ENCODE data around the gene COL1A2. TPM values are rescaled to one million over a fixed set of nuclear protein-coding genes. Genes with fewer than 3 reads are reported as not detected.

The COL1A2 gene
- total RNA-seq, 1 donor from 2014 or later, result 443 TPM

- DNase-seq (ENCODE audit: low spot score), result no peak
- intact Hi-C loops (cut with DNase I), result no loop called here
- ATAC-seq, result peak; percentile 27
Measured at GRCh38 chr7:94426980-94427875, 32.5 kb downstream of the COL1A2 start.

- DNase-seq (ENCODE audit: low spot score) (no peak), ATAC-seq (no peak)
- intact Hi-C loops (cut with DNase I), result no loop called here
Measured at GRCh38 chr7:94429153-94429552, 34.5 kb downstream of the COL1A2 start.

GRCh38 chr7:94431176-94431575, 36.5 kb downstream of the COL1A2 start:
- DNase-seq (ENCODE audit: low spot score) (no peak), ATAC-seq (no peak)
- intact Hi-C loops (cut with DNase I), result no loop called here

GRCh38 chr7:94431619-94432280, 37.1 kb downstream of the COL1A2 start:
- intact Hi-C loops (cut with DNase I), result no loop called here
- ATAC-seq (no peak), DNase-seq (ENCODE audit: low spot score) (no peak)

- no peak for DNase-seq (ENCODE audit: low spot score)
- ATAC-seq, result no peak
- intact Hi-C loops (cut with DNase I), result no loop called here
Measured at GRCh38 chr7:94432281-94432670, 37.6 kb downstream of the COL1A2 start.

DNA sequence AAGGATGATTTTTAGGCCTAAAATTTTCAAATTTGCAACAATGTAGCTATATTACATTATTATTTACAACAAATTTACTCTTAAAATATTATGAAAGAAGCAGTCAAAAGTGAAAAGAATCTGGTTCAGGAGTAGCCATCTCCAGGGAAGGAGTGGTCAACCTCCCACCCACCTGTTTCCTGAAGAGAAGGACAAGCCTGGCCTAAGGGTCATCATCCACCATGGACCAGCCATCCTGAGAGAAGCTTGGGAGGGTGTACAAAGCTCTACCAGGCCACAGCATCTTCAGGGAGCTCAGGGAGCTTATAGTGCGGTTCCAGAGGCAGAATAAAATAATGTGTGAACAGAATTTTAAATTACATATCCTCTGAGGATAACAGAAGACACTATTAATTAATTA, 38.1 kb downstream of the COL1A2 start:
- intact Hi-C loops (cut with DNase I), result no loop called here
- ATAC-seq (no peak), DNase-seq (ENCODE audit: low spot score) (no peak)

DNA sequence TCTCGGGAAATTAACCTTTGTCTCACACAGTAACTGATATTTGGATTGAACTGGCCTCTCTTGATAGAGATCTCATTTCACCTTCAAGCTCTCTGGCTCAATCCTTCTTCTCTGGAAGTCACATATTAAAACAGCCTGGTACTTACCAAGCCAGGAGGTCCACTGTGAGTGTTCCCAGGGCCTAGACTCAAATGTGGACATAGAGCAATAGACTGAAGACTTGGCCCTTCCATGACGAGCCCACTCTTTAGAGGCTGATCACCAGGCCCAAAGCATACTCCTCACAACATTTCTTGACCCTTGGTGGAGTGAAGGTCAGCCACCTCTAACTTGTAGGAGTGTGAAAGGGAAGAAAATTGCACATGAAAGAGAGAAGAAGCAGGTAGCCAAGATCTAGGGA, 38.5 kb downstream of the COL1A2 start:
- ATAC-seq (no peak), DNase-seq (ENCODE audit: low spot score) (no peak)
- intact Hi-C loops (cut with DNase I), result no loop called here

DNA sequence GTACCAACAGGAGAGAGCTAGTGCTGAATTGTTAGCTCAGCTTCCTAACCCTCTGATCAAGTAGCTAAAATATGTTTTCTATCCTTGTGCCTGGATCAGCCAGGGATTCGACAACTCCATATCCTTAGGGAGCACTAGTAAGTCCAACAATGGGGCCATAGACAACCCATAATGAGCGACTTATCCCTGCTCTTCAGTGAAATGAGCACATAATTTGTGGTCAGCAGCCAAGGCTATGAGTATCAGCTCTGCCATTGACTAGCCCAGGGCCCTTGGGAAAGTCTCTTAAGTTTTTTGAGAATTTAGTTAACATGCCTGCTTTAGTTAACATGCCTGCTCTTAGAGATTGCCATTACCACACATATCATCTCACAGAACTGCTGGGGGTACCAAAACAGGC, 39.3 kb downstream of the COL1A2 start:
- ATAC-seq, result peak; percentile 55

GRCh38 chr7:94436018-94436604, 41.4 kb downstream of the COL1A2 start:
- ATAC-seq (peak; percentile 89), DNase-seq (ENCODE audit: low spot score) (peak; percentile 84)
- intact Hi-C loops (cut with DNase I), result no loop called here

More for the DNA sequence above, 39.3 kb downstream of the COL1A2 start:
- no peak for DNase-seq (ENCODE audit: low spot score)
- intact Hi-C loops (cut with DNase I), result no loop called here

DNA sequence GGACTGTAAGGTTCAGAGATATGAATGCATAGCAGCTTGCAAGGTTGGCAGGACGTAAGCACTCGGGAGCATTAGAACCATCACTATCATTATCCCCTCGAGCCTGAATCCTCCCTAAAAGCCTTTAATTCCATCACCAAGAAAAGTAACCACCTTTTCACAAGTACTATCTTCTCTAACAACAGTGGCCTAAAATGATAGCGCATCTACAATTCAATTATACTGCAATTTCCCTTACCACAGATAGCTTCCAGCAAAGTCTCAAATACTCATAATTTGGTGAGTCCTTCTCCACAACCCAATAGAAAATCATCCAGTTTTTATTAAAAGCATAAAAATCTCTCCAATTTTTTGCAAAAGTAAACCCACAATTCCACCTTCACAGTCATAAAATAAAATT, 42.0 kb downstream of the COL1A2 start:
- intact Hi-C loops (cut with DNase I), result no loop called here
- no peak for DNase-seq (ENCODE audit: low spot score)
- ATAC-seq, result no peak

DNA sequence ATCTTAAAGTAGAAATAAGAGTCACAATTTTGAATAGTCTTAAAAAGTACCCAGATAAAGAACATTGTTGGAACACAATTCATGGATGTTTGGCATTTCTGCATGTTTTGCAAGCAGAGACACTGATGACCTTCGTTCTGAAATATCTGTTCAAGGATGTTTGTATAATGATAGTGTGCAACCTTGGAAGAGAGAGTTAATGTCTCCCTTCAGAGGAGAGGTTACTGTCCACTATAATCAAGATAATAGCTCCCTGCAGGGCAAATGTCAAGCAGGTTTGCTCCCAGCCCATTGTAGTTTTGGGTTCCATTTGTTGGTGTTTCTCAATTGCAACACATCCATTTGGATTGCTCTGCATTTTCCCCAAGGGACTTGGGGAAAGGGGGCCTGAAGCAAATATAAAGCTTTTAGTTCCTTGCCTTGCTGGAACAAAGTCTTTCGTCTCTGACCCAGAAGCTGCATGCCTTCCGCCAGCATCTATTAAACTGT, 45.2 kb downstream of the COL1A2 start:
- DNase-seq (ENCODE audit: low spot score), result no peak
- intact Hi-C loops (cut with DNase I), result no loop called here
- ATAC-seq, result no peak

- intact Hi-C loops (cut with DNase I), result no loop called here
- DNase-seq (ENCODE audit: low spot score) (no peak), ATAC-seq (no peak)
Measured at GRCh38 chr7:94440451-94441039, 45.9 kb downstream of the COL1A2 start.

GRCh38 chr7:94441138-94441537, 46.4 kb downstream of the COL1A2 start:
- ATAC-seq, result no peak

GRCh38 chr7:94442639-94443038, 47.9 kb downstream of the COL1A2 start:
- intact Hi-C loops (cut with DNase I), result no loop called here
- no peak for ATAC-seq

More at GRCh38 chr7:94441138-94441537, 46.4 kb downstream of the COL1A2 start:
- DNase-seq (ENCODE audit: low spot score), result no peak
- intact Hi-C loops (cut with DNase I), result no loop called here

DNA sequence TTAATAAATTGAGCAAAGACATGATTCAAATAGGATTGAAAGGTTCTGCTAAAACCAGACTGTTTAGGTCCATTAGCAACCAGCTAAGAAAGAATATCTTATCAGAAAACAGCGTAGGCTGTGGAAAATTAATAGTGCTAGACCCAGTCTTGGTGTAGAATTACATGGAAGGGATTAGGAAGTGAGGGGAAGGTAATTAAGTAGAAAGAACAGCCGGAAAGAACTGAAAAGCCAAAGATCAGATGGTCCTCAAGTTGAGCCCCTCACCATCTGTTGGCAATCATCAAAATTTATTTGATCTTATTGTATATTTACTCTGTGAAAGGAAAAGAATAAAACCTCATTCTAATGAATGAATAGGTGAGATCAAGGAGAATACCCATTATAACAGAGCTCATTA, 50.1 kb downstream of the COL1A2 start:
- intact Hi-C loops (cut with DNase I), result no loop called here
- DNase-seq (ENCODE audit: low spot score) (no peak), ATAC-seq (no peak)

More at GRCh38 chr7:94442639-94443038, 47.9 kb downstream of the COL1A2 start:
- DNase-seq (ENCODE audit: low spot score), result no peak

DNA sequence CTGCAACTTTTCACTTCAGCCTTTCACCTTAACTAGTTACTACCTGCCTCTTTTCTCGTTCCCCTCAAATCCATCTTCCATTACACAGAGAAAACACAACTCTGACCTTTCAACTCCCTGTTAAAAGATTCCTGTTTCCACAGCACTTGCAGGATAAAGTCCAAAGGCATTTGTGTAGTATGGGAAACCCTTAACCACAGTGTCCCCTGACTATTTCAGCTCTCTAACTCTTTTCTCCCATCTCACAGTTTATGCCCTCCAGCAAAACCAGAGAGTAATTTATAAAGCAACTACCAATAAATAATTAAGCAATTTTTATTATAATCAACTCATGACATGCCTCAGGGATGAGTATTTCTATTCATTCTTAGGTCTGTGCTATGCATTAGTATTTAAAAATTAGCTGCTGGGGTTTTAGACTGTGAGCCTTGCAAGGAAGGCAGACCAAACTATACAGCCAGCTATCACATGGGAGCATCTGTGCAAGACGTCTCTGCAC, 51.0 kb downstream of the COL1A2 start:
- no peak for ATAC-seq
- intact Hi-C loops (cut with DNase I), result no loop called here
- no peak for DNase-seq (ENCODE audit: low spot score)

DNA sequence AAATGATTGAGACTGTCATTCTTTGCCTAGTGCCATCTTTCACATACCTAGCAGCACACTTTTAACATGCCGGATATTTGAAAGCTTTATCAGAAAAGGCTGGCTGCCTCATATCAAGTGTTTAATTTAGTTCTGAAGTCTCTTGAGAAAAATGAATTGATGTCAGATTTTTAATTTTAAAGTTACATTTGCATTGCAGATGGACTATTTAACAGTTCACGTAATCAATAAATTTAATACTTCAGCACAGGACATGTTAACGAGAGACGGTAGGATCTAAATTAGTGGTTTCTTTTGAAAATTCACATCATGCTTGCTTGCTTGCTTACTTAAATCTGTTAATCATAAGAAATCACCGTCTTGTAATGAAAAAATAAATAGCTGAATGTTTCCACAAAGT, 51.6 kb downstream of the COL1A2 start:
- intact Hi-C loops (cut with DNase I), result no loop called here
- DNase-seq (ENCODE audit: low spot score) (no peak), ATAC-seq (no peak)

DNA sequence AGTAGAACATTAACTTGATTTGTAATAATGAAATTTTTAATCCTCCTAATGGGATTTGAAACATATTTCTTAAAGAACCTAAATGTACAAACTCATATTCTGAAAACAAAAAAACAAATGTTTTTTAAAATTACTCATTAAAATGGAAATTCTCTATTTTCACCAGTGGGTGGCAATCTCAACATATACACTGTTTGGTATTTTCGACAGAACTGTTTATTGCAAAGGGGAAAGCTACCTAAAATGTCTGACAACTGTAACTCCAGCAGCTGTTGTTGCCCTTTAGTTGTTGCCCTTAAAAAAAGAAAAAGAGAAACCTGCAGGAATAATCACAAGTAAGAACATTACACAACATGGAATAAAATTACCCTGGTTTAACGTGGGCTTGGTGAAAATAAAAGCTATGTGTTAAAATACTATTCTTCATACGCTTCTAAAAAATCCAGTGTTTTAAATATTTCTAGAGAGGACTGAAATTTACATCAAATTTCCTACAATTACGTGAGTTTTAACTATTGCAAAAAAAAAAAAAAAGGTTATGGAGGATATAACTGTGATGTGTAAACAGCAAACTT, 54.5 kb downstream of the COL1A2 start:
- intact Hi-C loops (cut with DNase I), result no loop called here
- ATAC-seq, result peak; percentile 67

More for the DNA sequence above, 54.5 kb downstream of the COL1A2 start:
- no peak for DNase-seq (ENCODE audit: low spot score)

Data from sciatic nerve (tissue), 2 donors.